Osteocyte (in vitro differentiated cells): ENCODE measurements around the gene PSKH1. TPM values are rescaled to one million over a fixed set of nuclear protein-coding genes. Genes with fewer than 3 reads are reported as not detected.

Source experiments
- DNase-seq: peaks from one replicate; pipeline ENCODE4 v3.0.0; 2021; ENCODE audit warnings: mixed read lengths; ENCODE audit not compliant: unreplicated experiment; ENCODE audit errors: extremely low spot score
- H3K27ac Mint-ChIP-seq: one replicate; pipeline ENCODE4 v1.8.0; 2021; ENCODE audit warnings: mild to moderate bottlenecking, mixed read lengths; ENCODE audit not compliant: unreplicated experiment
- H3K27me3 Mint-ChIP-seq: one replicate; pipeline ENCODE4 v1.8.0; 2021; ENCODE audit warnings: mixed read lengths; ENCODE audit not compliant: unreplicated experiment
- H3K36me3 Mint-ChIP-seq: one replicate; pipeline ENCODE4 v1.8.0; 2021; ENCODE audit warnings: mixed read lengths; ENCODE audit not compliant: unreplicated experiment
- H3K4me1 Mint-ChIP-seq: one replicate; pipeline ENCODE4 v1.8.0; 2021; ENCODE audit warnings: mixed read lengths; ENCODE audit not compliant: unreplicated experiment
- H3K4me3 Mint-ChIP-seq: one replicate; pipeline ENCODE4 v1.8.0; 2021; ENCODE audit warnings: mild to moderate bottlenecking, moderate library complexity, mixed read lengths; ENCODE audit not compliant: unreplicated experiment
- H3K9me3 Mint-ChIP-seq: one replicate; pipeline ENCODE4 v1.8.0; 2021; ENCODE audit warnings: mixed read lengths; ENCODE audit not compliant: unreplicated experiment
- CTCF ChIP-seq: fragments of 200-600 bp; sonication (generic); IDR thresholded peaks from 2 replicates; pipeline ENCODE4 v1.5.0; 2021; ENCODE audit warnings: antibody characterized with exemption, mild to moderate bottlenecking, moderate library complexity
- total RNA-seq: library from RNA; stranded (reverse); gene quantifications from 2 replicates; pipeline ENCODE4 v1.2.1, GENCODE V29; 2021

The PSKH1 gene
- total RNA-seq, 1 donor from 2014 or later, result 45.5 TPM

GRCh38 chr16:67879462-67879861, 13.6 kb upstream of the PSKH1 start:
- DNase-seq, result no peak
- Mint-ChIP-seq H3K27me3 (no peaks in the 10 kb centered on the region), H3K9me3 (no peaks in the 10 kb centered on the region), H3K27ac (no peak overlapping the region), H3K36me3 (peaks cover 35% of the 10 kb centered on the region), H3K4me3 (no peak overlapping the region), H3K4me1 (peaks cover 16% of the 10 kb centered on the region)
- TF ChIP-seq CTCF, result no peak

- H3K36me3 Mint-ChIP-seq, result peaks cover 35% of the 10 kb centered on the region
Observed at GRCh38 chr16:67879936-67880335, 13.1 kb upstream of the PSKH1 start.

GRCh38 chr16:67880584-67880983, 12.5 kb upstream of the PSKH1 start:
- H3K27ac Mint-ChIP-seq, result no peak overlapping the region
- no peak for DNase-seq
- TF ChIP-seq CTCF, result no peak
- H3K36me3 Mint-ChIP-seq, result peaks cover 35% of the 10 kb centered on the region
- no peaks in the 10 kb centered on the region for H3K9me3 Mint-ChIP-seq
- H3K4me1 Mint-ChIP-seq, result peaks cover 9% of the 10 kb centered on the region
- H3K27me3 Mint-ChIP-seq, result no peaks in the 10 kb centered on the region
- H3K4me3 Mint-ChIP-seq, result no peak overlapping the region

More at GRCh38 chr16:67879936-67880335, 13.1 kb upstream of the PSKH1 start:
- Mint-ChIP-seq H3K4me3 (no peak overlapping the region), H3K27me3 (no peaks in the 10 kb centered on the region), H3K4me1 (peaks cover 16% of the 10 kb centered on the region), H3K27ac (no peak overlapping the region), H3K9me3 (no peaks in the 10 kb centered on the region)
- no peak for TF ChIP-seq CTCF
- DNase-seq, result no peak

- DNase-seq, result no peak
- Mint-ChIP-seq H3K36me3 (peaks cover 37% of the 10 kb centered on the region), H3K9me3 (no peaks in the 10 kb centered on the region)
Observed at GRCh38 chr16:67881621-67882161, 11.4 kb upstream of the PSKH1 start.

More at GRCh38 chr16:67881621-67882161, 11.4 kb upstream of the PSKH1 start:
- H3K4me3 Mint-ChIP-seq, result no peak overlapping the region
- TF ChIP-seq CTCF, result no peak
- H3K4me1 Mint-ChIP-seq, result peaks cover 9% of the 10 kb centered on the region
- no peaks in the 10 kb centered on the region for H3K27me3 Mint-ChIP-seq
- no peak overlapping the region for H3K27ac Mint-ChIP-seq
